Measurements from ENCODE around the gene CCNJ. TPM values are rescaled to one million over a fixed set of nuclear protein-coding genes. Genes with fewer than 3 reads are reported as not detected.

The CCNJ gene
- total RNA-seq, 1 experiment from 2014 or later, result 36.8 TPM

DNA sequence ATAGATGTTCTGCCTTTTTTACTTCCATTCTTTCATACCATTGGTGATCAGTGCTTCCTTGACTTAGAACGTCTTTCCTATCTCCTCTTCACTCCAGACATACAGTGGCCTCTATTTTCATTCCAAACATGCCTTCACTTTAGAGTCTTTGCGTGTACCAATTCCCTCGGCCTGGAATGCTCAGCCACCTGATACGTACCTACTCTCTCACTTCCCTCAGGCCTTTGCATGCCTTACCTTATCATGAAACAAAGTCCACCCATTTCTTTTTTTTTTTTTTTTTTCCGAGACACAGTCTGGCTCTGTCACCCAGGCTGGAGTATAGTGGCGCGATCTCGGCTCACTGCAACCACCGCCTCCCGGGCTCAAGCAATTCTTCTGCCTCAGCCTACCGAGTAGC lies 2.2 kb upstream of the CCNJ start:
- no peak overlapping the region for H2BK5ac ChIP-seq (ENCODE audit: insufficient read length, low read length)
- Mint-ChIP-seq H3K27ac (no peak overlapping the region), H3K9me3 (peaks cover 0 to 4% of the 10 kb centered on the region in 2 experiments; a peak in 2 of 5 replicates), H3K36me3 (ENCODE audit: insufficient read depth in 1 of 3, low read depth in 3 of 3) (peaks cover 8 to 11% (median 10%) of the 10 kb centered on the region in 3 experiments), H3K27me3 (ENCODE audit: low read depth) (peaks cover 22% of the 10 kb centered on the region), H3K4me1 (peaks cover 17 to 22% of the 10 kb centered on the region in 2 experiments), H3K4me3 (no peak overlapping the region)
- H3K4me1 ChIP-seq (ENCODE audit: insufficient read depth, low read length), result no peaks in the 10 kb centered on the region
- no peak overlapping the region for H2BK20ac ChIP-seq (ENCODE audit: low read depth, low read length, poor library complexity, severe bottlenecking)
- H2BK120ac ChIP-seq (ENCODE audit: low read depth, low read length, poor library complexity, severe bottlenecking), result no peak overlapping the region
- no peak overlapping the region for H3K23ac ChIP-seq (ENCODE audit: insufficient read length, low read depth, low read length)
- no peak overlapping the region for H4K8ac ChIP-seq (replicated peaks; ENCODE audit: insufficient read length, low read depth, low read length)
- H3K4ac ChIP-seq (ENCODE audit: low read depth, low read length), result no peak overlapping the region
- no peak overlapping the region for H4K91ac ChIP-seq (ENCODE audit: insufficient read length, low read depth, low read length)
- no peak overlapping the region for H3K4me2 ChIP-seq (ENCODE audit: insufficient read depth, insufficient read length, low read length)
- H2BK15ac ChIP-seq (ENCODE audit: low read depth, low read length), result no peak overlapping the region
- no peaks in the 10 kb centered on the region for H4K20me1 ChIP-seq (ENCODE audit: control insufficient read depth, insufficient read depth, insufficient read length)
- DNase-seq, result no peak
- WGBS (ENCODE audit: extremely low coverage, insufficient read length, low lambda C conversion rate), result no CpG with 5 or more reads among the region's 11 CpGs
- H3K18ac ChIP-seq (ENCODE audit: insufficient read length, low read depth, low read length), result no peak overlapping the region
- no peak overlapping the region for H3K27ac ChIP-seq (ENCODE audit: insufficient read length, low read depth, low read length)
- no peaks in the 10 kb centered on the region; the same call in 1 of the 2 replicates for H3K27me3 ChIP-seq (ENCODE audit: insufficient read depth, low read length)
- no peak overlapping the region for H2BK12ac ChIP-seq (ENCODE audit: insufficient read length, low read depth, low read length)
- no peaks in the 10 kb centered on the region for H3K79me1 ChIP-seq (ENCODE audit: insufficient read depth, low read depth, low read length, poor library complexity, severe bottlenecking)
- TF ChIP-seq, protein P1, sequence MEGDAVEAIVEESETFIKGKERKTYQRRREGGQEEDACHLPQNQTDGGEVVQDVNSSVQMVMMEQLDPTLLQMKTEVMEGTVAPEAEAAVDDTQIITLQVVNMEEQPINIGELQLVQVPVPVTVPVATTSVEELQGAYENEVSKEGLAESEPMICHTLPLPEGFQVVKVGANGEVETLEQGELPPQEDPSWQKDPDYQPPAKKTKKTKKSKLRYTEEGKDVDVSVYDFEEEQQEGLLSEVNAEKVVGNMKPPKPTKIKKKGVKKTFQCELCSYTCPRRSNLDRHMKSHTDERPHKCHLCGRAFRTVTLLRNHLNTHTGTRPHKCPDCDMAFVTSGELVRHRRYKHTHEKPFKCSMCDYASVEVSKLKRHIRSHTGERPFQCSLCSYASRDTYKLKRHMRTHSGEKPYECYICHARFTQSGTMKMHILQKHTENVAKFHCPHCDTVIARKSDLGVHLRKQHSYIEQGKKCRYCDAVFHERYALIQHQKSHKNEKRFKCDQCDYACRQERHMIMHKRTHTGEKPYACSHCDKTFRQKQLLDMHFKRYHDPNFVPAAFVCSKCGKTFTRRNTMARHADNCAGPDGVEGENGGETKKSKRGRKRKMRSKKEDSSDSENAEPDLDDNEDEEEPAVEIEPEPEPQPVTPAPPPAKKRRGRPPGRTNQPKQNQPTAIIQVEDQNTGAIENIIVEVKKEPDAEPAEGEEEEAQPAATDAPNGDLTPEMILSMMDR (conservative IDR thresholded peaks at IDR 0.05), result no peak
- H2AK5ac ChIP-seq (ENCODE audit: insufficient read length, low read length), result no peak overlapping the region
- no peak overlapping the region for H3T11ph ChIP-seq (ENCODE audit: low read length)
- H2AFZ ChIP-seq (ENCODE audit: low read length), result no peak overlapping the region
- H3K56ac ChIP-seq (ENCODE audit: insufficient read length, low read depth, low read length), result no peak overlapping the region
- no peak overlapping the region for H3K9ac ChIP-seq (ENCODE audit: extremely low read depth, insufficient read length, low read length)
- peaks cover 4% of the 10 kb centered on the region for H3K23me2 ChIP-seq (ENCODE audit: insufficient read length, low read depth, low read length, poor library complexity, severe bottlenecking)
- no peaks in the 10 kb centered on the region for H3K9me3 ChIP-seq (ENCODE audit: control insufficient read depth, low read depth, low read length)
- H3K79me2 ChIP-seq (ENCODE audit: insufficient read depth, low read length), result peaks cover 10% of the 10 kb centered on the region; the same call in 1 of the 2 replicates
- no peak overlapping the region for H4K5ac ChIP-seq (ENCODE audit: insufficient read length, low read depth, low read length)
- no peak overlapping the region for H3K14ac ChIP-seq (ENCODE audit: insufficient read depth, low read length)

All from H9 (cell line).